ENCODE results near the gene FLNB.

FLNB gene

GRCh38 chr3:57980416-57980815, 27.8 kb upstream of the FLNB start:
- TF ChIP-seq ZNF37A (tag by site-specific recombination; IDR thresholded peaks at IDR 0.05) = no peak
- POLR2A ChIA-PET = no interaction called here
- Histone ChIP-seq H3K27ac (ENCODE audit: extremely low read depth, low read depth, low read length) (no peak overlapping the region), H3K9me3 (ENCODE audit: control insufficient read depth, insufficient read depth, low read depth, low read length) (no peaks in the 10 kb centered on the region), H3K36me3 (ENCODE audit: control insufficient read depth in 2 of 2, insufficient read depth in 1 of 2, low read length in 2 of 2) (no peaks in the 10 kb centered on the region), H3K4me3 (ENCODE audit: low read depth, low read length) (no peak overlapping the region), H3K4me1 (ENCODE audit: control insufficient read depth, insufficient read depth, low read length) (no peaks in the 10 kb centered on the region)
- CTCF ChIA-PET = no interaction called here

DNA sequence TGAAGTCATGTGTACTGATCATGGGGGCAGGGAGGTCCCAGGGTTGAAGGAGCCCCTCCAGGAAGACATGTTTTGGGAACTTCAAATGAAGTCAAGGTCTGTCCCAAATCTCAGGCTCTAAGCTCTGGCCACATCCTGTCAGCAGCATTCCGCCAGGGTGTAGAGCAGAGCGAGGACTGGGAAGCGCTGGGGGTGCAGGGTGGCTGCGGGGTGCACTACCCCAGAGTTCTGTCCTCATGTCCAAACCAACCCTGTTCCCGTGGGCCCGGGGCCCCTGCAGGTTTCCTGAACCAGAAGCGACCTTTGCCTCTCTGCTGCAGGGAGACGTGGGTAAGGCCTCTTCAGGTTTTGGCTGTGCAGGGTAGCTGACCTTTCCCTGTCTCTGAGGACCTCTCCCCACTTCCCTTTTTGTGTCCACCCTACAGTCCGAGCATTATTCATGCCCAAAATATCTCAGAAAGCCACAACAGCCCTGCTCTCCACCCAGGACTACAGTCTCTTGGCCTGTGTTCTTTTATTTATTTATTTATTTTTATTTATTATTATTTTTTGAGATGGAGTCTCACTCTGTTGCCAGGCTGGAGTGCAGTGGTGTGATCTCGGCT, 26.6 kb upstream of the FLNB start:
- ChIA-PET CTCF (interaction anchor here (0.6 kb wide), 2 partner anchors 97 to 953 kb away, joined by 3 read pairs; no protein-coding TSS in a partner anchor), POLR2A (no interaction called here)
- Histone ChIP-seq H3K9me3 (ENCODE audit: control insufficient read depth, insufficient read depth, low read depth, low read length) (no peaks in the 10 kb centered on the region), H3K4me1 (ENCODE audit: control insufficient read depth, insufficient read depth, low read length) (no peaks in the 10 kb centered on the region), H3K4me3 (ENCODE audit: low read depth, low read length) (no peak overlapping the region), H3K36me3 (ENCODE audit: control insufficient read depth in 2 of 2, insufficient read depth in 1 of 2, low read length in 2 of 2) (no peaks in the 10 kb centered on the region), H3K27ac (ENCODE audit: extremely low read depth, low read depth, low read length) (no peak overlapping the region)
- TF ChIP-seq ZSCAN4 (tag by site-specific recombination; IDR thresholded peaks at IDR 0.05) (no peak), ZNF776 (tag by site-specific recombination; IDR thresholded peaks at IDR 0.05; ENCODE audit: borderline replicate concordance) (no peak), ZNF335 (tag by site-specific recombination; conservative IDR thresholded peaks at IDR 0.05) (no peak)

- POLR2A ChIA-PET = no interaction called here
These were observed 25.5 kb upstream of the FLNB start for GRCh38 chr3:57982561-57983243.

GRCh38 chr3:57983734-57984518, 24.3 kb upstream of the FLNB start:
- TF ChIP-seq ZNF280D (tag by site-specific recombination; IDR thresholded peaks at IDR 0.05) (no peak), ZNF768 (tag by site-specific recombination; IDR thresholded peaks at IDR 0.05) (0 out of 2 replicates have a peak, but pooled peaks have one; percentile 16), ZNF48 (tag by site-specific recombination; IDR thresholded peaks at IDR 0.05) (no peak)
- TF ChIP-seq, protein P1, sequence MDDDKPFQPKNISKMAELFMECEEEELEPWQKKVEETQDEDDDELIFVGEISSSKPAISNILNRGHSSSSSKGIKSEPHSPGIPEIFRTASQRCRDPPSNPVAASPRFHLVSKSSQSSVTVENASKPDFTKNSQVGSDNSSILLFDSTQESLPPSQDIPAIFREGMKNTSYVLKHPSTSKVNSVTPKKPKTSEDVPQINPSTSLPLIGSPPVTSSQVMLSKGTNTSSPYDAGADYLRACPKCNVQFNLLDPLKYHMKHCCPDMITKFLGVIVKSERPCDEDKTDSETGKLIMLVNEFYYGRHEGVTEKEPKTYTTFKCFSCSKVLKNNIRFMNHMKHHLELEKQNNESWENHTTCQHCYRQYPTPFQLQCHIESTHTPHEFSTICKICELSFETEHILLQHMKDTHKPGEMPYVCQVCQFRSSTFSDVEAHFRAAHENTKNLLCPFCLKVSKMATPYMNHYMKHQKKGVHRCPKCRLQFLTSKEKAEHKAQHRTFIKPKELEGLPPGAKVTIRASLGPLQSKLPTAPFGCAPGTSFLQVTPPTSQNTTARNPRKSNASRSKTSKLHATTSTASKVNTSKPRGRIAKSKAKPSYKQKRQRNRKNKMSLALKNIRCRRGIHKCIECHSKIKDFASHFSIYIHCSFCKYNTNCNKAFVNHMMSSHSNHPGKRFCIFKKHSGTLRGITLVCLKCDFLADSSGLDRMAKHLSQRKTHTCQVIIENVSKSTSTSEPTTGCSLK (tag by site-specific recombination; IDR thresholded peaks at IDR 0.05) = no peak
- POLR2A ChIA-PET = no interaction called here
- Histone ChIP-seq H3K4me3 (ENCODE audit: low read depth, low read length) (no peak overlapping the region), H3K36me3 (ENCODE audit: control insufficient read depth in 2 of 2, insufficient read depth in 1 of 2, low read length in 2 of 2) (no peaks in the 10 kb centered on the region), H3K27ac (ENCODE audit: extremely low read depth, low read depth, low read length) (no peak overlapping the region), H3K9me3 (ENCODE audit: control insufficient read depth, insufficient read depth, low read depth, low read length) (no peaks in the 10 kb centered on the region), H3K4me1 (ENCODE audit: control insufficient read depth, insufficient read depth, low read length) (no peaks in the 10 kb centered on the region)
- CTCF ChIA-PET = no interaction called here

More at GRCh38 chr3:57982561-57983243, 25.5 kb upstream of the FLNB start:
- no peaks in the 10 kb centered on the region for H3K4me1 ChIP-seq (ENCODE audit: control insufficient read depth, insufficient read depth, low read length)
- no peaks in the 10 kb centered on the region for H3K9me3 ChIP-seq (ENCODE audit: control insufficient read depth, insufficient read depth, low read depth, low read length)
- no peak overlapping the region for H3K27ac ChIP-seq (ENCODE audit: extremely low read depth, low read depth, low read length)
- CTCF ChIA-PET = no interaction called here
- peak; percentile 79 for TF ChIP-seq ZNF366 (tag by site-specific recombination; conservative IDR thresholded peaks at IDR 0.05)
- TF ChIP-seq ZSCAN5A (tag by site-specific recombination; IDR thresholded peaks at IDR 0.05) = no peak
- H3K36me3 ChIP-seq (ENCODE audit: control insufficient read depth in 2 of 2, insufficient read depth in 1 of 2, low read length in 2 of 2) = no peaks in the 10 kb centered on the region
- no peak overlapping the region for H3K4me3 ChIP-seq (ENCODE audit: low read depth, low read length)

All from HEK293 (cell line).